ENCODE results near the gene SBF2. TPM values are rescaled to one million over a fixed set of nuclear protein-coding genes. Genes with fewer than 3 reads are reported as not detected.
A peak's percentile ranks its signal among the peaks of the same experiment; 100 is the strongest.

SBF2 gene
- total and polyA plus RNA-seq, 2 donors (not counting 1 experiment from before 2014, with no cell fraction given) = 5.6 to 17.7 TPM

GRCh38 chr11:10302744-10303557, 8.9 kb upstream of the SBF2 start:
- Histone ChIP-seq H3K79me2 (ENCODE audit: control insufficient read depth, insufficient read depth, low read length) (no peaks in the 10 kb centered on the region), H3K9ac (ENCODE audit: low read length) (peak overlapping the region; percentile 82), H3K36me3 (replicated peaks in 1 of 2; ENCODE audit: control extremely low read depth in 1 of 2, control insufficient read depth in 1 of 2, extremely low read depth in 1 of 2, insufficient read depth in 2 of 2, low read length in 1 of 2) (no peaks in the 10 kb centered on the region), H3K27ac (ENCODE audit: low read length in 2 of 2) (peak overlapping the region in 1 of 2 donors; percentile 12), H3K4me2 (replicated peaks; ENCODE audit: low read depth, low read length, poor library complexity, severe bottlenecking) (peak overlapping the region; percentile 98), H3K4me1 (ENCODE audit: control insufficient read depth in 2 of 2, insufficient read depth in 2 of 2, low read length in 2 of 2) (peaks cover 37 to 51% of the 10 kb centered on the region in 2 donors), H3K9me3 (ENCODE audit: control extremely low read depth in 1 of 3, control insufficient read depth in 2 of 3, insufficient read depth in 1 of 3, low read length in 2 of 3) (peaks cover 0 to 16% (median 0%) of the 10 kb centered on the region in 3 donors), H3K4me3 (ENCODE audit: control extremely low read depth in 1 of 5, extremely low read depth in 1 of 5, insufficient read depth in 1 of 5, low read depth in 2 of 5, low read length in 4 of 5) (peak overlapping the region; percentile 57 to 92 (median 85)), H4K20me1 (ENCODE audit: control insufficient read depth, insufficient read depth, low read length, poor library complexity, severe bottlenecking) (no peaks in the 10 kb centered on the region), H3K27me3 (replicated peaks in 1 of 4; ENCODE audit: control extremely low read depth in 1 of 4, control insufficient read depth in 3 of 4, insufficient read depth in 4 of 4, low read length in 3 of 4) (peaks cover 0 to 30% (median 15%) of the 10 kb centered on the region in 4 experiments), H2AFZ (ENCODE audit: insufficient read depth, low read depth, low read length, poor library complexity, severe bottlenecking) (peak overlapping the region; percentile 95)
- Mint-ChIP-seq H3K27ac (peak overlapping the region; percentile 82), H3K9me3 (ENCODE audit: insufficient read depth) (no peaks in the 10 kb centered on the region), H3K4me3 (peak overlapping the region; percentile 98), H3K27me3 (peaks cover 14% of the 10 kb centered on the region), H3K4me1 (peaks cover 53% of the 10 kb centered on the region)
- intact Hi-C loops (cut with micrococcal nuclease) = loop anchor here (1.0 to 10.0 kb wide), 7 partner anchors 9 to 1621 kb away; partner anchors contain the start of genes AMPD3, CTR9, RNF141 and RPL27A
- ChIA-PET CTCF (interaction anchor here (0.8 to 10.2 kb wide), 8 partner anchors 13 to 544 kb away, joined by 3 to 187 read pairs (median 20); no protein-coding TSS in a partner anchor), POLR2A (interaction anchor here (0.6 to 1.6 kb wide), 6 partner anchors 12 to 628 kb away, joined by 3 to 11 read pairs (median 6); no protein-coding TSS in a partner anchor)
- DNase-seq = peak; percentile 81
- ATAC-seq (ENCODE audit: low read depth) = peak; percentile 28
- TF ChIP-seq CTCF (IDR thresholded peaks at IDR 0.05) (no peak), EZH2 (IDR thresholded peaks at IDR 0.05; ENCODE audit: borderline replicate concordance, insufficient read depth, low read depth, low read length, poor library complexity, severe bottlenecking) (no peak)
- 2% methylated on average over 56 of the region's 56 CpGs for WGBS (ENCODE audit: insufficient coverage)

Measured in B cell (primary cell).